Gastroesophageal sphincter (tissue), 3 donors: Measurements from ENCODE around the gene TECPR1.

Experiments
- CTCF ChIP-seq, 4 experiments: fragments of 200-600 bp in 2 of 4; fragments of 450-650 bp in 2 of 4; sonication (generic) in 1 of 4; IDR thresholded peaks; one replicate each; pipeline ENCODE4 v1.5.1; 2017 to 2019; ENCODE audit warnings: antibody characterized with exemption in 4 of 4, mild to moderate bottlenecking in 2 of 4, moderate library complexity in 2 of 4
- POLR2A ChIP-seq, 2 donors: fragments of 450-650 bp; IDR thresholded peaks; one replicate each; pipeline ENCODE4 v1.6.1; 2017; ENCODE audit warnings: antibody characterized with exemption in 2 of 2, mild to moderate bottlenecking in 2 of 2, moderate library complexity in 1 of 2

GRCh38 chr7:98203261-98203963 is 48.6 kb downstream of the TECPR1 start:
- no peak for TF ChIP-seq CTCF (IDR thresholded peaks at IDR 0.05)
- TF ChIP-seq POLR2A (IDR thresholded peaks at IDR 0.05), result no peak
